ENCODE results near the gene PTTG1IP.
A peak's percentile ranks its signal among the peaks of the same experiment; 100 is the strongest.

The PTTG1IP gene

GRCh38 chr21:44837537-44837936 lies 36.0 kb downstream of the PTTG1IP start:
- Histone ChIP-seq H3K27me3 (ENCODE audit: insufficient read depth, low read length, poor library complexity) (no peaks in the 10 kb centered on the region), H3K4me3 (ENCODE audit: low read depth in 1 of 2, low read length in 2 of 2) (no peak overlapping the region), H4K20me1 (ENCODE audit: insufficient read depth, low read length) (no peaks in the 10 kb centered on the region; the same call in 1 of the 2 replicates), H2AFZ (ENCODE audit: low read depth, low read length) (no peak overlapping the region), H3K9me3 (ENCODE audit: insufficient read depth, low read length, severe bottlenecking) (no peaks in the 10 kb centered on the region), H3K36me3 (ENCODE audit: insufficient read depth, low read length) (no peaks in the 10 kb centered on the region), H3K27ac (ENCODE audit: low read length) (no peak overlapping the region), H3K4me1 (ENCODE audit: insufficient read depth, low read length) (no peaks in the 10 kb centered on the region), H3K9ac (ENCODE audit: low read depth, low read length) (no peak overlapping the region), H3K4me2 (ENCODE audit: insufficient read depth, low read length) (no peak overlapping the region), H3K79me2 (ENCODE audit: insufficient read depth, low read length) (no peaks in the 10 kb centered on the region)
- DNase-seq: no peak
- no peak for TF ChIP-seq EZH2 (IDR thresholded peaks at IDR 0.05; ENCODE audit: borderline replicate concordance, low read depth, low read length, severe bottlenecking)
- TF ChIP-seq, protein P1, sequence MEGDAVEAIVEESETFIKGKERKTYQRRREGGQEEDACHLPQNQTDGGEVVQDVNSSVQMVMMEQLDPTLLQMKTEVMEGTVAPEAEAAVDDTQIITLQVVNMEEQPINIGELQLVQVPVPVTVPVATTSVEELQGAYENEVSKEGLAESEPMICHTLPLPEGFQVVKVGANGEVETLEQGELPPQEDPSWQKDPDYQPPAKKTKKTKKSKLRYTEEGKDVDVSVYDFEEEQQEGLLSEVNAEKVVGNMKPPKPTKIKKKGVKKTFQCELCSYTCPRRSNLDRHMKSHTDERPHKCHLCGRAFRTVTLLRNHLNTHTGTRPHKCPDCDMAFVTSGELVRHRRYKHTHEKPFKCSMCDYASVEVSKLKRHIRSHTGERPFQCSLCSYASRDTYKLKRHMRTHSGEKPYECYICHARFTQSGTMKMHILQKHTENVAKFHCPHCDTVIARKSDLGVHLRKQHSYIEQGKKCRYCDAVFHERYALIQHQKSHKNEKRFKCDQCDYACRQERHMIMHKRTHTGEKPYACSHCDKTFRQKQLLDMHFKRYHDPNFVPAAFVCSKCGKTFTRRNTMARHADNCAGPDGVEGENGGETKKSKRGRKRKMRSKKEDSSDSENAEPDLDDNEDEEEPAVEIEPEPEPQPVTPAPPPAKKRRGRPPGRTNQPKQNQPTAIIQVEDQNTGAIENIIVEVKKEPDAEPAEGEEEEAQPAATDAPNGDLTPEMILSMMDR (IDR thresholded peaks at IDR 0.05; ENCODE audit: borderline replicate concordance, extremely low read depth, low read length, poor library complexity, severe bottlenecking): no peak
- ATAC-seq (ENCODE audit: insufficient read depth, low read depth): no peak

GRCh38 chr21:44836666-44837471 lies 36.6 kb downstream of the PTTG1IP start:
- H3K4me1 ChIP-seq (ENCODE audit: insufficient read depth, low read length): no peaks in the 10 kb centered on the region
- no peaks in the 10 kb centered on the region for H3K79me2 ChIP-seq (ENCODE audit: insufficient read depth, low read length)
- ATAC-seq (ENCODE audit: insufficient read depth, low read depth): 0 out of 3 replicates have a peak, but pooled peaks have one; percentile 19
- no peak overlapping the region for H3K4me2 ChIP-seq (ENCODE audit: insufficient read depth, low read length)
- no peak overlapping the region for H3K9ac ChIP-seq (ENCODE audit: low read depth, low read length)
- no peak for TF ChIP-seq EZH2 (IDR thresholded peaks at IDR 0.05; ENCODE audit: borderline replicate concordance, low read depth, low read length, severe bottlenecking)
- H3K36me3 ChIP-seq (ENCODE audit: insufficient read depth, low read length): no peaks in the 10 kb centered on the region
- no peak overlapping the region for H3K27ac ChIP-seq (ENCODE audit: low read length)
- H3K4me3 ChIP-seq (ENCODE audit: low read depth in 1 of 2, low read length in 2 of 2): no peak overlapping the region
- DNase-seq: no peak
- H3K27me3 ChIP-seq (ENCODE audit: insufficient read depth, low read length, poor library complexity): no peaks in the 10 kb centered on the region
- no peaks in the 10 kb centered on the region; the same call in 1 of the 2 replicates for H4K20me1 ChIP-seq (ENCODE audit: insufficient read depth, low read length)
- no peak overlapping the region for H2AFZ ChIP-seq (ENCODE audit: low read depth, low read length)
- H3K9me3 ChIP-seq (ENCODE audit: insufficient read depth, low read length, severe bottlenecking): no peaks in the 10 kb centered on the region

GRCh38 chr21:44836349-44836665 lies 37.2 kb downstream of the PTTG1IP start:
- H3K9ac ChIP-seq (ENCODE audit: low read depth, low read length): no peak overlapping the region
- no peak overlapping the region for H3K27ac ChIP-seq (ENCODE audit: low read length)
- H3K4me3 ChIP-seq (ENCODE audit: low read depth in 1 of 2, low read length in 2 of 2): no peak overlapping the region
- H3K79me2 ChIP-seq (ENCODE audit: insufficient read depth, low read length): no peaks in the 10 kb centered on the region
- ATAC-seq (ENCODE audit: insufficient read depth, low read depth): no peak
- H3K27me3 ChIP-seq (ENCODE audit: insufficient read depth, low read length, poor library complexity): no peaks in the 10 kb centered on the region
- H3K4me2 ChIP-seq (ENCODE audit: insufficient read depth, low read length): no peak overlapping the region
- TF ChIP-seq, protein P1 (IDR thresholded peaks at IDR 0.05; ENCODE audit: borderline replicate concordance, extremely low read depth, low read length, poor library complexity, severe bottlenecking): no peak
- TF ChIP-seq EZH2 (IDR thresholded peaks at IDR 0.05; ENCODE audit: borderline replicate concordance, low read depth, low read length, severe bottlenecking): no peak
- no peaks in the 10 kb centered on the region for H3K36me3 ChIP-seq (ENCODE audit: insufficient read depth, low read length)
- H3K9me3 ChIP-seq (ENCODE audit: insufficient read depth, low read length, severe bottlenecking): no peaks in the 10 kb centered on the region
- H2AFZ ChIP-seq (ENCODE audit: low read depth, low read length): no peak overlapping the region
- H3K4me1 ChIP-seq (ENCODE audit: insufficient read depth, low read length): no peaks in the 10 kb centered on the region
- H4K20me1 ChIP-seq (ENCODE audit: insufficient read depth, low read length): no peaks in the 10 kb centered on the region; the same call in 1 of the 2 replicates
- DNase-seq: no peak

GRCh38 chr21:44835647-44835973 lies 37.9 kb downstream of the PTTG1IP start:
- Histone ChIP-seq H3K4me2 (ENCODE audit: insufficient read depth, low read length) (no peak overlapping the region), H3K4me3 (ENCODE audit: low read depth in 1 of 2, low read length in 2 of 2) (no peak overlapping the region), H3K79me2 (ENCODE audit: insufficient read depth, low read length) (no peaks in the 10 kb centered on the region), H3K9ac (ENCODE audit: low read depth, low read length) (no peak overlapping the region), H2AFZ (ENCODE audit: low read depth, low read length) (no peak overlapping the region), H3K36me3 (ENCODE audit: insufficient read depth, low read length) (no peaks in the 10 kb centered on the region), H3K27me3 (ENCODE audit: insufficient read depth, low read length, poor library complexity) (no peaks in the 10 kb centered on the region), H3K4me1 (ENCODE audit: insufficient read depth, low read length) (no peaks in the 10 kb centered on the region), H4K20me1 (ENCODE audit: insufficient read depth, low read length) (no peaks in the 10 kb centered on the region; the same call in 1 of the 2 replicates), H3K27ac (ENCODE audit: low read length) (no peak overlapping the region), H3K9me3 (ENCODE audit: insufficient read depth, low read length, severe bottlenecking) (no peaks in the 10 kb centered on the region)
- DNase-seq: no peak
- ATAC-seq (ENCODE audit: insufficient read depth, low read depth): no peak
- TF ChIP-seq, protein P1 (IDR thresholded peaks at IDR 0.05; ENCODE audit: borderline replicate concordance, extremely low read depth, low read length, poor library complexity, severe bottlenecking): no peak
